LNCAP (cell line): Measurements from ENCODE around the gene NOD1.

Experiments used
- TF ChIP-seq, protein P1 (sequence below): fragments of 450-650 bp; IDR thresholded peaks from 2 replicates; pipeline ENCODE4 v1.5.1; 2017; ENCODE audit warnings: mild to moderate bottlenecking

NOD1 gene

GRCh38 chr7:30424506-30424905 is 54.1 kb downstream of the NOD1 start:
- TF ChIP-seq, protein P1, sequence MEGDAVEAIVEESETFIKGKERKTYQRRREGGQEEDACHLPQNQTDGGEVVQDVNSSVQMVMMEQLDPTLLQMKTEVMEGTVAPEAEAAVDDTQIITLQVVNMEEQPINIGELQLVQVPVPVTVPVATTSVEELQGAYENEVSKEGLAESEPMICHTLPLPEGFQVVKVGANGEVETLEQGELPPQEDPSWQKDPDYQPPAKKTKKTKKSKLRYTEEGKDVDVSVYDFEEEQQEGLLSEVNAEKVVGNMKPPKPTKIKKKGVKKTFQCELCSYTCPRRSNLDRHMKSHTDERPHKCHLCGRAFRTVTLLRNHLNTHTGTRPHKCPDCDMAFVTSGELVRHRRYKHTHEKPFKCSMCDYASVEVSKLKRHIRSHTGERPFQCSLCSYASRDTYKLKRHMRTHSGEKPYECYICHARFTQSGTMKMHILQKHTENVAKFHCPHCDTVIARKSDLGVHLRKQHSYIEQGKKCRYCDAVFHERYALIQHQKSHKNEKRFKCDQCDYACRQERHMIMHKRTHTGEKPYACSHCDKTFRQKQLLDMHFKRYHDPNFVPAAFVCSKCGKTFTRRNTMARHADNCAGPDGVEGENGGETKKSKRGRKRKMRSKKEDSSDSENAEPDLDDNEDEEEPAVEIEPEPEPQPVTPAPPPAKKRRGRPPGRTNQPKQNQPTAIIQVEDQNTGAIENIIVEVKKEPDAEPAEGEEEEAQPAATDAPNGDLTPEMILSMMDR, result no peak

DNA sequence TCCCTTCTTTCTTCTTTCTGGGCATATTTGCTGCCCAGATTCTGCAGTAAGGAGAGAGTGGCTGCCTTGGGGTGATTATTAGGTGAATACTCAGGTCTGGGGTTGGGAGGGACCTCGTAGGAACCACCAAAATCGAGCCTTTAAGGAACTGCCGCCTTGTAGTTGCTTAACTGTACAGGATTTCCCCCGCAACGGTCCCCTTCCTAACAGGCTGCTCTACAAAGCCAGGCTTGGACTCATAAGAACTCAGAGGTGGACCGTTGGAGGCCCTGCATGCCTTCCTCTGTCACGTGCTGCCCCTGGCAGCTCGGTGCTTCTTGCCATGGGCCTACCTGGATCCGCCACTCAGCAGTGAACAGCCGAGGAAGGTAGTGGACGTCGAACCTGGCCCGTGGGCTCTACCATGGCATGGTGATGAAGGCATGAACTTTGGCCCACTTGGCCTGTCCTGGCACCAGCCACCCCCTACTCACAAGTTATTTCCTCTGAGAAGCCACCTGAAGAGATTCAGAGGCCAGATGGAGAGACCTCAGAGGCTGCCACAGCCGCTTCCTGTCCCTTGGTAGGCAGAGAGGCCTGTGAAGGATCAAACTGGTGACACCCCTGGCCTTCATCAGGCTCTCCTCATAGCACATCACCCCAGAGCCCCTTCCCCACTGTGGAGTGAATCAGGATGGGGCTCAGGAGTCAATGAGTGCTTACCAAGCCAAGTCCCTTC is 54.6 kb downstream of the NOD1 start:
- TF ChIP-seq, protein P1, result no peak

- TF ChIP-seq, protein P1, result no peak
These were observed 55.7 kb downstream of the NOD1 start for GRCh38 chr7:30422922-30423321.

GRCh38 chr7:30421647-30422196 is 56.9 kb downstream of the NOD1 start:
- TF ChIP-seq, protein P1, result no peak

DNA sequence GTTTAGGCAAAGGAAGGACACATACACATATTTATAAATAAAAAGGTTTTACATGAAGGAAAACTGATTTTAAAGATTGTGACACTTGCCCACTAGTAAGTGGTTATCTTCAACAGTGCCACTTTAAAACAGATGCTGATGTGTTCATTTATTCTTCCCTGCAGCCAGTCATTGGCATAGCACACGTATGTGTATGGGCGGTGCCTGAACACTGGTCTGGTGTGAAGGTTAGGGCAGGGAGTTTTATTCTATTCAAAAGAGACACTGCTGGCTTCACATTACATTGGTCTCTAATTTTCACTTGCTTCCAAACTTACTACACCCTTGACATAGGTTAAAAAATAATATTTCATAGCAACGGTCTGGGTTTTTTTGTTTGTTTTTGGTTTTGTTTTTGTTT is 57.9 kb downstream of the NOD1 start:
- TF ChIP-seq, protein P1, result no peak

DNA sequence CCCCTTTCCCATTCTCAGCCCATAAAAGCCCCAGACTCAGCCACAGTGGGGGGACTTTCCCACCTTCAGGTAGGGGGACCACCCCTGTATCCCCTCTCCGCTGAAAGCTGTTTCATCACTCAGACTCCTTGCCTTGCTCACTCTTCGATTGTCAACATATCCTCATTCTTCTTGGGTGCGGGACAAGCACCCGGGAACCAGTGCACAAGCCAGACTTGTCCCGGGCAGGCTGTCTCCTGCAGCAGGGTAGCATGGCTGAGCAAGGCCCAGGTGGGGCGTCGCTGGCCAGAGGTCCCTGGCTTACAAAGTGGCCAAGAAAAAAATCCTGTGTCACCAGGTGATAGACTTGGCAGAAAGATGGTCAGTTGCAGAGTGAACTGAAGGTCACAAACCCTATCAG is 64.7 kb downstream of the NOD1 start:
- TF ChIP-seq, protein P1, result no peak

- TF ChIP-seq, protein P1, result peak; percentile 59
These were observed 65.6 kb downstream of the NOD1 start for GRCh38 chr7:30412782-30413504.
